Thyroid gland (tissue), 4 donors: Measurements from ENCODE around the gene ADAMTSL3. TPM values are rescaled to one million over a fixed set of nuclear protein-coding genes. Genes with fewer than 3 reads are reported as not detected.

Experiments
- DNase-seq, 2 donors: peaks; one replicate each; pipeline ENCODE4 v3.0.0-alpha.2; 2019
- H3K27ac ChIP-seq, 3 donors: fragments of 200-600 bp; sonication (generic); 1 replicate in 2 of 3; 2 replicates in 1 of 3; pipeline ENCODE4 v1.5.1; 2016 to 2019; ENCODE audit warnings: mild to moderate bottlenecking in 1 of 3, moderate library complexity in 1 of 3
- H3K27me3 ChIP-seq: fragments of 200-600 bp; sonication (generic); one replicate; pipeline ENCODE4 v1.5.1; 2019
- H3K36me3 ChIP-seq, 2 donors: fragments of 200-600 bp; sonication (generic); one replicate each; pipeline ENCODE4 v1.5.1; 2016 to 2019
- H3K4me1 ChIP-seq, 2 donors: fragments of 200-600 bp; sonication (generic); one replicate each; pipeline ENCODE4 v1.5.1; 2017 to 2019
- H3K4me3 ChIP-seq, 3 donors: fragments of 200-600 bp; sonication (generic); replicated peaks in 1 of 3; 1 replicate in 2 of 3; 2 replicates in 1 of 3; pipeline ENCODE4 v1.5.1; 2016; ENCODE audit warnings: mild to moderate bottlenecking in 1 of 3
- H3K9me3 ChIP-seq: fragments of 200-600 bp; sonication (generic); one replicate; pipeline ENCODE4 v1.5.1; 2017
- CTCF ChIP-seq, 6 experiments: fragments of 200-600 bp in 3 of 6; fragments of 450-650 bp in 3 of 6; sonication (generic) in 3 of 6; IDR thresholded peaks; one replicate each; pipeline ENCODE4 v1.5.1; 2016 to 2019; ENCODE audit warnings: antibody characterized with exemption in 6 of 6, mild to moderate bottlenecking in 2 of 6, inconsistent platforms in 1 of 6, moderate library complexity in 1 of 6
- POLR2A ChIP-seq, 2 donors: fragments of 450-650 bp; IDR thresholded peaks; one replicate each; pipeline ENCODE4 v1.6.1; 2017; ENCODE audit warnings: antibody characterized with exemption in 2 of 2, mild to moderate bottlenecking in 2 of 2, moderate library complexity in 1 of 2
- WGBS, 2 donors: methylation state at CpG; one replicate each; pipeline ENCODE4 v1.1.5; 2017; 5-methylcytosine and 5-hydroxymethylcytosine counted together
- intact Hi-C: fragments of 100-400 bp; cut with DNase I; formaldehyde crosslinking; loops from one replicate; pipeline ENCODE4 v1.15.1; 2023
- total RNA-seq, 4 donors: library from RNA; depleted of rRNA; stranded (reverse); fragments of >200 nt; gene quantifications; one replicate each; pipeline ENCODE4 v1.2.3, GENCODE V29; 2016

The ADAMTSL3 gene
- total RNA-seq, 4 donors from 2014 or later = 5.5 to 14.8 (median 6.5) TPM

DNA sequence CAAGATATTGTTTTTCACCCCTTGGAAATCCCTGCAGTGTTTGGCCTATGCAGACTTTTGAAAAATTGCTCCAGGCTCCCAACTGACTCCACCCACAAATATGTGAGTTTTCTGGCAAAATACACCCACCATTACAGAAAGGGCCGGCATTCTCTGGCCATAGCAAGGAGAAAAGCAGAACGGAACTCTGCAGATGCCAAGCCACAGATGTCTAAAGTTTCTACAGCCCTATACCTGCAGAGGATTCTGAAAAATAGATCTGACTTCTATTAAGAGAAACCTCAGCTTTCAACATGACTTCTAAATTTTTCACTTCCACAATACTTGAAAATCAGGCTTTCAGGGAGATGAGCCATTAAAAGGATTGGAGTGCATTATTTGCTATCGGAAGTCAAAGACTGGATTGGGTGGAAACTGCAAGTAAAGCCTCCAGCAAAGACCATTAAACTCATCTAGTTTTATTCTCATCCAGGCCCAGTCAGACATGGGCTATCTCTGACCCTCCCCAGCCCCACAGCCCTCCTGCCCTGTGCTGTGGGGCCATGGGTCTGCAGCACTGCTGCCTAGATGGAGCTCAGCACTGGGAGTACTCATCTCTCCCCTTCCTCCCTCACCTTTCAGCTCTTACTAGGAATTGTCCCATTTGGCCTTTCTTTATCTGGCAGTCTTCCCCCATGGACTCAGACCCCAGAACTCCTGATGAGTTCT, 338.6 kb downstream of the ADAMTSL3 start:
- TF ChIP-seq POLR2A (IDR thresholded peaks at IDR 0.05) = no peak
- no peak for TF ChIP-seq CTCF (IDR thresholded peaks at IDR 0.05)
- no peaks in the 10 kb centered on the region for H3K9me3 ChIP-seq
- H3K4me3 ChIP-seq = no peak overlapping the region
- intact Hi-C loops = no loop called here
- no peaks in the 10 kb centered on the region for H3K36me3 ChIP-seq
- no peak overlapping the region for H3K27ac ChIP-seq
- H3K4me1 ChIP-seq = no peaks in the 10 kb centered on the region
- H3K27me3 ChIP-seq = no peaks in the 10 kb centered on the region
- no peak for DNase-seq
- WGBS, 2 donors = 82 to 88% methylated on average over 3 of the region's 3 CpGs

DNA sequence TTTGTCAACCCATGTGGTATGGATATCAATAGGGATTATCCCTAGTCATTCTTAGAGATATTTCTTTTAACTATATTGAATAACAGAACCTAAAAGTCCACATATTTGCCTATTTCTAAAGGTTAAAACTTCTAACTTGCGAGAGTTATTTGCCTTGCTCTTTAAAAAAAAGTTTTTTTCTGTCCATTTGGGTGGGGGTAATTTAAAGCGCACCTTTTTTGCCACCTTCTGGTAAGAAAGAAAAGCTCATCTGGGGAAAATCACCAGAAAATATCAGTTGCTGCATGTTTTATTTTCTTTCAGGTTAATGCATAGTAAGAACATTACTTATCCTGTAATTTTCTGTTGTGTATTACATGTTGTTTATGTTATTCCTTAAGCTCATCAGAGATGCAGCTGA, 339.7 kb downstream of the ADAMTSL3 start:
- Histone ChIP-seq H3K9me3 (no peaks in the 10 kb centered on the region), H3K27ac (no peak overlapping the region), H3K36me3 (no peaks in the 10 kb centered on the region), H3K27me3 (no peaks in the 10 kb centered on the region), H3K4me3 (no peak overlapping the region), H3K4me1 (no peaks in the 10 kb centered on the region)
- no peak for DNase-seq
- TF ChIP-seq POLR2A (IDR thresholded peaks at IDR 0.05) = no peak
- TF ChIP-seq CTCF (IDR thresholded peaks at IDR 0.05) = no peak
- intact Hi-C loops = no loop called here
- WGBS, 2 donors = 87 to 93% methylated on average over 2 of the region's 2 CpGs

DNA sequence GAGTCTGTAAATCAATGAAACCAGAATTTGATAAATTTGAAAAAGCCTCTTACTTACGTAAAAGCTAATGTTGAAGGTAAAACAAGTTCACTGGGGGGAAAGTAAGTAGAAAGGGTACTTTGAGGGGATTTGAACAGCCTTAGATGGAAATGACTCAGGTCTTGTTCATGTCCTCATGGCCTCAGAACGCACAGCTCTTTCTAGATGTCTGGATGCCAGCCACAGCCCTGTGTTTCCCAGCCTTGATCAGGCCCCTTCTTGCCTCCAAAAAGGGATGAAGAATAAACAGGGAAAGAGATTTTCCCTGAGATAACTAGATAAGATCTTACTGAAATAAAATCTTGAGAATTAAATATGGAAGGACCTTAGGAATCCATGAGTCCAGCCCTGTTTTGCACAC, 344.6 kb downstream of the ADAMTSL3 start:
- DNase-seq = no peak
- intact Hi-C loops = no loop called here
- no peaks in the 10 kb centered on the region for H3K9me3 ChIP-seq
- no peaks in the 10 kb centered on the region for H3K27me3 ChIP-seq
- H3K4me3 ChIP-seq = no peak overlapping the region
- no peaks in the 10 kb centered on the region for H3K36me3 ChIP-seq
- no peak for TF ChIP-seq CTCF (IDR thresholded peaks at IDR 0.05)
- no peak for TF ChIP-seq POLR2A (IDR thresholded peaks at IDR 0.05)
- WGBS, 2 donors = 87 to 89% methylated on average over 2 of the region's 2 CpGs
- H3K4me1 ChIP-seq = no peaks in the 10 kb centered on the region
- no peak overlapping the region for H3K27ac ChIP-seq

GRCh38 chr15:83999396-84000135, 345.6 kb downstream of the ADAMTSL3 start:
- Histone ChIP-seq H3K36me3 (no peaks in the 10 kb centered on the region), H3K4me3 (no peak overlapping the region), H3K4me1 (no peaks in the 10 kb centered on the region), H3K9me3 (no peaks in the 10 kb centered on the region), H3K27ac (no peak overlapping the region), H3K27me3 (no peaks in the 10 kb centered on the region)
- intact Hi-C loops = no loop called here
- no peak for TF ChIP-seq POLR2A (IDR thresholded peaks at IDR 0.05)
- TF ChIP-seq CTCF (IDR thresholded peaks at IDR 0.05) = no peak
- no peak for DNase-seq
- 87 to 90% methylated on average over 6 of the region's 6 CpGs for whole genome bisulfite sequencing, 2 donors

GRCh38 chr15:84001037-84001436, 347.1 kb downstream of the ADAMTSL3 start:
- TF ChIP-seq POLR2A (IDR thresholded peaks at IDR 0.05) (no peak), CTCF (IDR thresholded peaks at IDR 0.05) (no peak)
- DNase-seq = no peak
- H3K27ac ChIP-seq = no peak overlapping the region
- WGBS, 2 donors = 90% methylated on average over 5 of the region's 5 CpGs
- H3K27me3 ChIP-seq = no peaks in the 10 kb centered on the region
- H3K4me3 ChIP-seq = no peak overlapping the region
- no peaks in the 10 kb centered on the region for H3K36me3 ChIP-seq
- no peaks in the 10 kb centered on the region for H3K4me1 ChIP-seq
- intact Hi-C loops = no loop called here
- no peaks in the 10 kb centered on the region for H3K9me3 ChIP-seq
